GM18907 (cell line): ENCODE measurements around the gene SBK2.

Source experiments
- ATAC-seq: cut with Tn5 transposase; IDR thresholded peaks from one replicate; pipeline ENCODE4 v1.9.1; 2021; ENCODE audit warnings: mild to moderate bottlenecking, moderate library complexity; ENCODE audit not compliant: unreplicated experiment

SBK2 gene

DNA sequence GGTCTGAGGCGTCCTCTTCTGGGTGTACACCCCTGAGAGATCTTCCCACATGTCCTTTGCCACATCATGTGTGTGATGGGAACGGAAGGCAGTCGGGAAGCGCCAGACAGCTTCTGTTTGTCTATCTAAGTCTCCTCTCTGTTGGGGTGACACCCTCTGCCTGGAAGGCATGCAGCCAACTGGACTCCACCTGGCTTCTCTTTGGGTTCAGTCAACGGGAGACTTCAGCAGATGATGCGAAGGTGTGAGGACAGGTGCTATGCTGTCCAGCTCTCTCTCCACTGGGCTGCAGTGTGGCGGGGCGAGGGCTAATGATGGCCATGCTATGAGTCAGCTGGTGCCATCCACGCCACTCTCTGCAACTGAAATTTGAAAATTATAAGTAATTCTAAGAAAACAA, 22.8 kb upstream of the SBK2 start:
- no peak for ATAC-seq

GRCh38 chr19:55554741-55555152, 17.8 kb upstream of the SBK2 start:
- no peak for ATAC-seq

- no peak for ATAC-seq
These were observed 17.4 kb upstream of the SBK2 start for GRCh38 chr19:55554302-55554701.

GRCh38 chr19:55553217-55554182, 16.6 kb upstream of the SBK2 start:
- ATAC-seq, result no peak

GRCh38 chr19:55552620-55553019, 15.7 kb upstream of the SBK2 start:
- no peak for ATAC-seq

DNA sequence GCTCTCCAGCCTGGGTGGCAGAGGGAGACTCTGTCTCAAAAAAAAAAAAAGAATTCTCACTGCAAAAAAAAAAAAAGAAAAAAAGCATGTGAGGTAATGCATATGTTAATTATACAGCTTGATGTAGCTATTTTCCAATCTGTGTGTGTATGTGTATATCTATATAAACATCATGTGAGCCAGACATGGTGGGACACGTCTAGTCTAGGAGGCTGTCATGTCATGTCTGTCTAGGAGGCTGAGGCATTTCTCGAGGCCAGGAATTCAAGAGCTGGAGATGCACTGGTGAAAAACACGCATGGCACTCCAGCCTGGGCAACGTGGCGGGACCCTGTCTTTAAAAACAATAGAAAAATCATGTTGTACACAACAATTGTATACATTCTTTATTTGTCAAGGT, 15.3 kb upstream of the SBK2 start:
- ATAC-seq, result no peak

- no peak for ATAC-seq
These were observed 13.4 kb upstream of the SBK2 start for GRCh38 chr19:55550321-55550650.

DNA sequence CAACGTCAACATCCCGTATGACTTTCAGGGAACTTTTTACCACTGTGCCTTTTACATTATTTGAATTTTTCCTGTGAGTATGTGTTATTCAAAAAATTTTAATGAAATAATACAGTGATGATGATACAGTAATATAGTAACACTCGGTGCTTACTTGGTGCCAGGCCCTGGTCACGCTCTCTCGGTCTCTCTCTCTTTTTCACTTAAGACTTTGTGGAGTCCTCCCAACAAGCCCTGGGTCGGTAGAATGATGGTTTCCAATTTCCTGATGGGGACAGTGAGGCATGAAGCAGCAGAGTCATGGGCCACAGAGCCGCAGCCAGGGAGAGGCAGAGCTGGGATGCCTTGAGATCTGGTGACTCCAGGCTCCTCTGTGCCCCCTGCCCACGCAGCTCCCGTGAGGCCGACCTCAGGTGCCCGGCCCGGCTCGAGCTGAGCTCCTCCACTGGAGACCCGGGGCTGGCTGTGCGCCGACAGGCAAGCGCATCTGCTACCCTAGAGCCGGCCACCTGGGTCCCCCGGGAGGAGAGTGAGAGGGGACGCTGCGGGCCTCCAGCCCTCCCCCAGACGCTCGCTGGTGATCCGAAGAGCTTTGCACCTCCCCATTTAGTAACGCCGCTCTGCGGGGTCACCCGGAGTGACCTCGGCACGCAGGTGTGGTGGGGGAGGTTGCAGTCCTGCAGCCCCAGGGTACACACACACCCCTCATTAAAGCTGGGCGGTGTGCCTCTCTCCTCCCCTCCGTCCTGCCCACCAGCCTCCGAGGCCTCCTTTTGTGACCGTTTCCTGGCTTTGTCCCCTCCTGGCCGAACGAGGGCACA, 12.8 kb upstream of the SBK2 start:
- ATAC-seq, result no peak

DNA sequence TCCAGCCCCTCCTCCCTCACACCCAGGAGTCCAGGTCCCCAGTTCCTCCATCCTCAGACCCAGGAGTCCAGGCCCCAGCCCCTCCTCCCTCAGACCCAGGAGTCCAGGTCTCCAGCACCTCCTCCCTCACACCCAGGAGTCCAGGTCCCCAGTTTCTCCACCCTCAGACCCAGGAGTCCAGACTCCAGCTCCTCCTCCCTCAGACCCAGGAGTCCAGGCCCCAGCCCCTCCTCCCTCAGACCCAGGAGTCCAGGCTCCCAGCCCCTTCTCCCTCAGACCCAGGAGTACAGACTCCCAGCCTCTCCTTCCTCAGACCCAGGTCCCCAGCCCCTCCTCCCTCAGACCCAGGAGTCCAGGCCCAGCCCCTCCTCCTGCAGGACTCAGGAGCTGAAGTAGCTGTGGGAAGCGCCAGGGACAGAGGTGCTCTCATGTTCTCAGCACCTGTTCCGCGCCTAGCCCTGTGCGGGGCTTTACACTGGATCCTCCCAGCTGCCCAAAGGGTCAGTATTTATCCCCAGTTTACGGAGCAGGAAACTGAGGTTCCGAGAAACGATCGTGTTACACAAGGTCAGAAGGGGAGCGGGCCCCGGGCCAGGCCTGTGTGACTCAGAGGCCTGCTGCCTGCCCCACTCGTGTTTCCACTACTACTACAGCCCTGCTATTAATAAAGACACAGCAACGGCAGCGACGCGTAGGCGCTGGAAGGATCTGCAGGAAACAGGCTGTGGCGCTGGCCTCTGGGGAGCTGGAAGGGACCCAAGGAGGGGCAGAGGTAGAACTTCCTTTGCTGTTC, 10.1 kb upstream of the SBK2 start:
- no peak for ATAC-seq

DNA sequence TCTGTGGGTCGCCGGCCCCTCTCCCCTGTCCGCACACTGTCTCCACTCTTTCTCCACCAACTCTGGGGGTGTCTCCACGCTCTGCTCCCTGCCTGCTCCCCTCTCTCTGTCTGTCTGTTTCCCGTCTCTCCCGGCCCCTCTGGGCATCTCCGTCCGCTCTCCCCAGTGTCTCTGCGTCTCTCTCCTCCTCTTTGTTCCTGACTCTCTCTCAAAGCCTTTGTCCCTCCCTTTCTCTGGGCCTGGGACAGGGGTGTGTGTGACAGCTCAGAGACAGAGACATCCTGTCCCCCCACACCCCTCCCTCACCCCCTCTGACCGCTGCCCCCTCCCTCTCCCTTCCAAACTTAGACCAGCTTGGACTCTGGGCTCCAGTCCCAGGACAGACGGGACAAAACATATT, 9.1 kb upstream of the SBK2 start:
- no peak for ATAC-seq

- ATAC-seq, result no peak
These were observed 8.5 kb upstream of the SBK2 start, which contains the start of gene SBK3 for GRCh38 chr19:55545443-55545842. Gene SBK3 (minus strand): TSS chr19:55545543. CDS start chr19:55545543, 0 bp downstream.

- no peak for ATAC-seq
These were observed 8.0 kb upstream of the SBK2 start for GRCh38 chr19:55544776-55545439.

GRCh38 chr19:55544014-55544413, 7.1 kb upstream of the SBK2 start:
- no peak for ATAC-seq

DNA sequence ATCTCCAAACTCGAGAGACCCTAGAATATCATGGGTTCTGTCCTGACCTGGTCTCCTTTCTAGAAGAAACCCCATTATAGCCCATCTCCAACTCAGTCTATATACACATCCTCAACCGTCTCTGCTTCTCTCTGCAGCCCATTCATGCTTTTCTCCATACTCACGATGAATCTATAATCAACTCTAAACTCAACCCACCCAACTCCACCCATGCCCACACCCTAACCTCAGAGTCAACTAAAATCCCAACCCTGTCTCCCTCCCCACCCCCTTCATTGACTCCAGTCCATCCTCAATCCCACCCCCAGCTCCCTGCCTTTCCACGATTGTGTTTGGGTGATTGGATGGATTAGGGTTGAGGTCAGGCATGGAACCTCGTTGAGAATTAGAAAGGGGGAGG, 6.6 kb upstream of the SBK2 start:
- no peak for ATAC-seq

DNA sequence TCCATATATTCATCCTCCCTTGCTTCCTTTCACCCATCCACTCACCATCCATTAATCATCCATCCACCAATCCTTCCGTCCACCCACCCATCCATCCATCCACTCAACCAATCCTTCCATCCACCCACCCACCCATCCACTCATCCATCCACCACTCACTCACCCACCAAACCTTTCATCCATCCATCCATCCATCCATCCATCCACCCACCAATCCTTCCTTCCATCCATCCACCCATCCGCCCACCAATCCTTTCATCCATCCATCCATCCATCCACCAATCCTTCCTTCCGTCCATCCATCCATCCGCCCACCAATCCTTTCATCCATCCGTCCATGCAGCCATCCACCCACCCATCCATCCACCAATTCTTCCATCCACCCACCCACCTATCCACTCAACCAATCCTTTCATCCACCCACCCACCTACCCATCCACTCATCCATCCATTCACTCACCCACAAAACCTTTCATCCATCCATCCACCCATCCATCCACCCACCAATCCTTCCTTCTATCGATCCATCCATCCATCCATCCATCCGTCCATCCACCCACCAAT, 5.4 kb upstream of the SBK2 start:
- ATAC-seq, result no peak

DNA sequence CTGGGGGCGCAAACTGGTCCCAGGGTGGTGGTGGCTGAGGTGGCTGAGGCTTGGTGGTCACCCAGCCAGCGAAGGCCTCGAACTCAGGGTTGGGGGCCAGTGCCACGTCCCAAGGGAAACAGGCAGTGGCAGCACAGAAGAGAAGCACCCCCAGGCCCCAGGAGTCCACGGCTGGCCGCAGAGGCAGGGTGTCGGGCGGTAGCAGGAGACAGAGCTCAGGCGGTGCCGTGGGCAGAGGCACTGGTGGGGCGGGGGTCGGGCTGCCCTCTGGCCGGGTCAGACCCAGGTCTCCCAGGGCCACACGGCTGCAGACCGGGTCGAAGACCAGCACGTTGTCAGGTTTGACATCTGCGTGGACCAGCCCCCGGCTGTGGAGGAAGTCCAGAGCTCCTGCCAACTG, 4.2 kb upstream of the SBK2 start:
- ATAC-seq, result no peak

- no peak for ATAC-seq
These were observed 3.7 kb upstream of the SBK2 start for GRCh38 chr19:55540619-55541018.

GRCh38 chr19:55539090-55539984, 2.4 kb upstream of the SBK2 start:
- no peak for ATAC-seq

- ATAC-seq, result no peak
These were observed 1.2 kb upstream of the SBK2 start for GRCh38 chr19:55538132-55538531.
